Thyroid gland (tissue), 4 donors: ENCODE data around the gene MYBBP1A. TPM values are rescaled to one million over a fixed set of nuclear protein-coding genes. Genes with fewer than 3 reads are reported as not detected.
A peak's percentile ranks its signal among the peaks of the same experiment; 100 is the strongest.

Experiments
- DNase-seq, 2 donors: peaks; one replicate each; pipeline ENCODE4 v3.0.0-alpha.2; 2019
- H3K27ac ChIP-seq, 3 donors: fragments of 200-600 bp; sonication (generic); 1 replicate in 2 of 3; 2 replicates in 1 of 3; pipeline ENCODE4 v1.5.1; 2016 to 2019; ENCODE audit warnings: mild to moderate bottlenecking in 1 of 3, moderate library complexity in 1 of 3
- H3K27me3 ChIP-seq: fragments of 200-600 bp; sonication (generic); one replicate; pipeline ENCODE4 v1.5.1; 2019
- H3K36me3 ChIP-seq, 2 donors: fragments of 200-600 bp; sonication (generic); one replicate each; pipeline ENCODE4 v1.5.1; 2016 to 2019
- H3K4me1 ChIP-seq, 2 donors: fragments of 200-600 bp; sonication (generic); one replicate each; pipeline ENCODE4 v1.5.1; 2017 to 2019
- H3K4me3 ChIP-seq, 3 donors: fragments of 200-600 bp; sonication (generic); replicated peaks in 1 of 3; 1 replicate in 2 of 3; 2 replicates in 1 of 3; pipeline ENCODE4 v1.5.1; 2016; ENCODE audit warnings: mild to moderate bottlenecking in 1 of 3
- H3K9me3 ChIP-seq: fragments of 200-600 bp; sonication (generic); one replicate; pipeline ENCODE4 v1.5.1; 2017
- CTCF ChIP-seq, 6 experiments: fragments of 200-600 bp in 3 of 6; fragments of 450-650 bp in 3 of 6; sonication (generic) in 3 of 6; IDR thresholded peaks; one replicate each; pipeline ENCODE4 v1.5.1; 2016 to 2019; ENCODE audit warnings: antibody characterized with exemption in 6 of 6, mild to moderate bottlenecking in 2 of 6, inconsistent platforms in 1 of 6, moderate library complexity in 1 of 6
- POLR2A ChIP-seq, 2 donors: fragments of 450-650 bp; IDR thresholded peaks; one replicate each; pipeline ENCODE4 v1.6.1; 2017; ENCODE audit warnings: antibody characterized with exemption in 2 of 2, mild to moderate bottlenecking in 2 of 2, moderate library complexity in 1 of 2
- WGBS, 2 donors: methylation state at CpG; one replicate each; pipeline ENCODE4 v1.1.5; 2017; 5-methylcytosine and 5-hydroxymethylcytosine counted together
- intact Hi-C: fragments of 100-400 bp; cut with DNase I; formaldehyde crosslinking; loops from one replicate; pipeline ENCODE4 v1.15.1; 2023
- total RNA-seq, 4 donors: library from RNA; depleted of rRNA; stranded (reverse); fragments of >200 nt; gene quantifications; one replicate each; pipeline ENCODE4 v1.2.3, GENCODE V29; 2016

The MYBBP1A gene
- total RNA-seq, 4 donors from 2014 or later, result 23.5 to 50.2 (median 37.6) TPM

- no peak overlapping the region for H3K4me3 ChIP-seq
- no peaks in the 10 kb centered on the region for H3K27me3 ChIP-seq
- H3K27ac ChIP-seq, result no peak overlapping the region
- WGBS, 2 donors, result 86 to 95% methylated on average over 4 of the region's 4 CpGs
- no peak for DNase-seq
- no peaks in the 10 kb centered on the region for H3K36me3 ChIP-seq
- intact Hi-C loops, result no loop called here
- TF ChIP-seq POLR2A (IDR thresholded peaks at IDR 0.05) (no peak), CTCF (IDR thresholded peaks at IDR 0.05) (no peak)
- no peaks in the 10 kb centered on the region for H3K4me1 ChIP-seq
- H3K9me3 ChIP-seq, result no peaks in the 10 kb centered on the region
Measured at GRCh38 chr17:4601326-4601725, 46.1 kb upstream of the MYBBP1A start.

GRCh38 chr17:4600563-4600962, 45.4 kb upstream of the MYBBP1A start:
- Histone ChIP-seq H3K36me3 (no peaks in the 10 kb centered on the region), H3K27me3 (no peaks in the 10 kb centered on the region), H3K9me3 (no peaks in the 10 kb centered on the region), H3K27ac (no peak overlapping the region), H3K4me3 (no peak overlapping the region), H3K4me1 (no peaks in the 10 kb centered on the region)
- TF ChIP-seq POLR2A (IDR thresholded peaks at IDR 0.05) (no peak), CTCF (IDR thresholded peaks at IDR 0.05) (no peak)
- intact Hi-C loops, result no loop called here
- 62 to 76% methylated on average over 3 to 9 of the region's 13 CpGs for WGBS, 2 donors
- DNase-seq, result no peak

- Histone ChIP-seq H3K4me3 (no peak overlapping the region), H3K36me3 (no peaks in the 10 kb centered on the region), H3K4me1 (no peaks in the 10 kb centered on the region), H3K27ac (no peak overlapping the region), H3K9me3 (no peaks in the 10 kb centered on the region), H3K27me3 (no peaks in the 10 kb centered on the region)
- 50 to 78% methylated on average over 6 to 25 of the region's 25 CpGs for WGBS, 2 donors
- TF ChIP-seq CTCF (IDR thresholded peaks at IDR 0.05), result no peak
- TF ChIP-seq POLR2A (IDR thresholded peaks at IDR 0.05), result no peak
- DNase-seq, result no peak
- intact Hi-C loops, result no loop called here
Measured at GRCh38 chr17:4599505-4600281, 44.5 kb upstream of the MYBBP1A start.

GRCh38 chr17:4598776-4599504, 43.8 kb upstream of the MYBBP1A start:
- 73 to 88% methylated on average over 20 of the region's 20 CpGs for WGBS, 2 donors
- DNase-seq, result peak in 1 of 2 donors; percentile 8
- intact Hi-C loops, result no loop called here

More at GRCh38 chr17:4598776-4599504, 43.8 kb upstream of the MYBBP1A start:
- Histone ChIP-seq H3K4me3 (no peak overlapping the region), H3K36me3 (no peaks in the 10 kb centered on the region), H3K9me3 (no peaks in the 10 kb centered on the region), H3K27ac (no peak overlapping the region), H3K4me1 (no peaks in the 10 kb centered on the region), H3K27me3 (no peaks in the 10 kb centered on the region)
- TF ChIP-seq POLR2A (IDR thresholded peaks at IDR 0.05) (no peak), CTCF (IDR thresholded peaks at IDR 0.05) (no peak)
